HepG2 (cell line): ENCODE data around the gene TMEM269. TPM values are rescaled to one million over a fixed set of nuclear protein-coding genes. Genes with fewer than 3 reads are reported as not detected.

Experiments
- ATAC-seq: fragments of 200-7000 bp; cut with Tn5 transposase; 3 replicates; pipeline ENCODE4 v1.9.1; 2020; ENCODE audit warnings: mild to moderate bottlenecking, moderate library complexity
- BruUV-seq: library from RNA; stranded (reverse); fragments of 400-500 nt; replicated peaks from 2 replicates; lab custom pipeline; 2021; lab: Mats Ljungman, UMichigan
- CTCF ChIA-PET: fragments of 300-600 bp; formaldehyde crosslinking; extraction: SDS; loops from one replicate; lab custom pipeline; 2021; ENCODE audit warnings: low total read pairs, inconsistent platforms, low intra/inter-chr PET ratio; lab: Yijun Ruan, JAX
- POLR2A ChIA-PET: fragments of 350-600 bp; sonication (Branson Sonifier 250); formaldehyde crosslinking; loops from one replicate; lab custom pipeline; 2020; ENCODE audit warnings: antibody characterized with exemption, inconsistent platforms; lab: Yijun Ruan, JAX
- DNase-seq: peaks from one replicate; pipeline ENCODE4 v3.0.0-alpha.2; 2015; ENCODE audit warnings: low spot score
- FAIRE-seq: peaks from 3 replicates; lab custom pipeline; 2011; peaks lifted over from hg19 to GRCh38; lab: Jason Lieb, UNC
- H2AFZ ChIP-seq: one replicate; pipeline ENCODE4 v1.6.1; 2011; ENCODE audit warnings: low read length, inconsistent platforms
- H3K27ac ChIP-seq: fragments of 300-600 bp; 3 replicates; pipeline ENCODE4 v1.8.0; 2011; ENCODE audit warnings: mixed run types, mild to moderate bottlenecking, mixed read lengths, low read length, inconsistent platforms; ENCODE audit not compliant: insufficient read depth; ENCODE audit errors: extremely low read length
- H3K27me3 ChIP-seq, 2 experiments: fragments of 200-600 bp in 1 of 2; 2 replicates in 1 of 2; 3 replicates in 1 of 2; pipeline versions ENCODE4 v1.6.0 to v1.8.0; 2011; ENCODE audit warnings: low read length in 2 of 2, mild to moderate bottlenecking in 2 of 2, moderate library complexity in 2 of 2, inconsistent platforms in 1 of 2; ENCODE audit not compliant: insufficient read depth in 2 of 2, control insufficient read depth in 1 of 2
- H3K36me3 ChIP-seq, 2 experiments: fragments of 200-600 bp in 1 of 2; replicated peaks in 1 of 2; 2 replicates in 1 of 2; 3 replicates in 1 of 2; pipeline versions ENCODE4 v1.5.1 to v1.8.0; 2011; ENCODE audit warnings: low read length in 2 of 2, inconsistent platforms in 1 of 2; ENCODE audit not compliant: insufficient read depth in 2 of 2, control insufficient read depth in 1 of 2
- H3K4me1 ChIP-seq: 2 replicates; pipeline ENCODE4 v1.5.1; 2012; ENCODE audit warnings: low read length, inconsistent platforms; ENCODE audit not compliant: insufficient read depth
- H3K4me2 ChIP-seq: 2 replicates; pipeline ENCODE4 v1.6.0; 2011; ENCODE audit warnings: low read depth, low read length, inconsistent platforms
- H3K4me3 ChIP-seq, 3 experiments: fragments of 200-600 bp in 1 of 3; sonication (generic), shearing (Covaris generic) in 1 of 3; replicated peaks in 1 of 3; 2 replicates each; pipeline ENCODE4 v1.5.1; 2011 to 2016; ENCODE audit warnings: low read length in 3 of 3, inconsistent platforms in 2 of 3, low read depth in 2 of 3, mild to moderate bottlenecking in 2 of 3, control low read depth in 1 of 3, mixed read lengths in 1 of 3; ENCODE audit not compliant: insufficient read depth in 1 of 3
- H3K79me2 ChIP-seq: one replicate; pipeline ENCODE4 v1.6.1; 2011; ENCODE audit warnings: low read length, inconsistent platforms; ENCODE audit not compliant: insufficient read depth
- H3K9ac ChIP-seq: 2 replicates; pipeline ENCODE4 v1.6.0; 2011; ENCODE audit warnings: mild to moderate bottlenecking, low read depth, low read length, inconsistent platforms; ENCODE audit not compliant: insufficient read depth
- H3K9me3 ChIP-seq: 2 replicates; pipeline ENCODE4 v1.5.1; 2012; ENCODE audit warnings: mild to moderate bottlenecking, low read length
- H4K20me1 ChIP-seq: 2 replicates; pipeline ENCODE4 v1.6.0; 2011; ENCODE audit warnings: inconsistent platforms, mild to moderate bottlenecking, low read length, moderate library complexity; ENCODE audit not compliant: insufficient read depth
- ARID4A ChIP-seq: sonication (generic); formaldehyde crosslinking; IDR thresholded peaks from 2 replicates; pipeline ENCODE4 v1.5.0; 2020; ENCODE audit warnings: mild to moderate bottlenecking, missing genetic modification reagents, borderline replicate concordance
- ASH2L ChIP-seq: fragments of 300-600, 200-600 bp; sonication (generic); IDR thresholded peaks from 2 replicates; pipeline ENCODE4 v1.7.0; 2017; ENCODE audit warnings: low read depth, mild to moderate bottlenecking, moderate library complexity, mixed read lengths, low read length; ENCODE audit not compliant: insufficient read length
- HOXA7 ChIP-seq: sonication (generic); formaldehyde crosslinking; IDR thresholded peaks from 2 replicates; pipeline ENCODE4 v1.8.1; 2022; ENCODE audit warnings: mild to moderate bottlenecking, missing genetic modification reagents, moderate library complexity
- KLF13 ChIP-seq: sonication (generic); formaldehyde crosslinking; IDR thresholded peaks from 2 replicates; pipeline ENCODE4 v1.4.0; 2020; ENCODE audit warnings: mild to moderate bottlenecking, missing genetic modification reagents
- NCOA1 ChIP-seq: sonication (generic); formaldehyde crosslinking; IDR thresholded peaks from 2 replicates; pipeline ENCODE4 v1.9.0; 2021; ENCODE audit warnings: missing genetic modification reagents
- NFKB2 ChIP-seq: sonication (generic); formaldehyde crosslinking; IDR thresholded peaks from 2 replicates; pipeline ENCODE4 v1.4.0; 2020; ENCODE audit warnings: missing genetic modification reagents, borderline replicate concordance
- PHF20 ChIP-seq: sonication (generic); formaldehyde crosslinking; IDR thresholded peaks from 2 replicates; pipeline ENCODE4 v1.5.0; 2020; ENCODE audit warnings: mild to moderate bottlenecking, missing genetic modification reagents
- RAD21 ChIP-seq: fragments of 450-650 bp; formaldehyde crosslinking; IDR thresholded peaks from 2 replicates; pipeline ENCODE4 v1.5.0; 2020; ENCODE audit warnings: mild to moderate bottlenecking
- ZNF235 ChIP-seq: sonication (generic); formaldehyde crosslinking; IDR thresholded peaks from 2 replicates; pipeline ENCODE4 v1.8.1; 2023; ENCODE audit warnings: mild to moderate bottlenecking, missing genetic modification reagents, borderline replicate concordance
- ZNF354B ChIP-seq: sonication (generic); formaldehyde crosslinking; IDR thresholded peaks from 2 replicates; pipeline ENCODE4 v1.8.0; 2022; ENCODE audit warnings: mild to moderate bottlenecking, missing genetic modification reagents
- WGBS: methylation state at CpG from one replicate; pipeline ENCODE4 v1.1.6; 2017; ENCODE audit warnings: low lambda C conversion rate; 5-methylcytosine and 5-hydroxymethylcytosine counted together
- in situ Hi-C: cut with HindIII; loops from 2 replicates; pipeline ENCODE4 v1.10.0; 2017; ENCODE audit warnings: low pct_unique_long_range_greater_than_20kb; ENCODE audit not compliant: extremely low pct_ligation_motif_present
- intact Hi-C: fragments of 100-400 bp; cut with micrococcal nuclease; formaldehyde crosslinking; loops from one replicate; pipeline ENCODE4 v1.10.0; 2022; ENCODE audit not compliant: unreplicated experiment
- polyA plus RNA-seq, 8 experiments: library from polyadenylated mRNA; depleted of rRNA in 3 of 8; stranded (reverse) in 7 of 8; unstranded in 1 of 8; fragments of >200 nt; fragmentation: Illumina TruSeq in 4 of 8; extraction: Trizol in 4 of 8; gene quantifications; 2 replicates each; pipeline versions ENCODE4 v1.2.1 to v1.2.3, GENCODE V29; 2011 to 2016; ENCODE audit warnings: low read depth in 4 of 8, missing spikeins in 1 of 8, mixed read lengths in 1 of 8; ENCODE audit not compliant: insufficient read depth in 1 of 8
- total RNA-seq, 5 experiments: library from RNA; depleted of rRNA; stranded (reverse); fragments of >200 nt; fragmentation: Illumina TruSeq; extraction: Trizol; gene quantifications; 2 replicates each; pipeline ENCODE4 v1.2.3, GENCODE V29; 2016; ENCODE audit warnings: low read depth in 1 of 5
- TF ChIP-seq, protein P1 (sequence below): sonication (generic); formaldehyde crosslinking; IDR thresholded peaks from 2 replicates; pipeline ENCODE4 v1.5.1; 2020; ENCODE audit warnings: missing genetic modification reagents, mild to moderate bottlenecking, borderline replicate concordance

TMEM269 gene
- total and polyA plus RNA-seq, 2 of the 13 experiments (the other 11 are each of a cell fraction or from before 2014, with no cell fraction given), result 0.15 to 0.21 TPM

- TF ChIP-seq RAD21 (CRISPR knock-in tag) (no peak), ZNF235 (no peak)
- WGBS, result 82% methylated on average over 7 of the region's 7 CpGs
- DNase-seq, result no peak
- H3K4me3 ChIP-seq, result no peak overlapping the region
- no peaks in the 10 kb centered on the region for H3K79me2 ChIP-seq
- ChIA-PET CTCF (no interaction called here), POLR2A (interaction anchor here (1.5 kb wide), 1 partner anchor 8 kb away, joined by 6 read pairs; the partner anchor contains the start of gene ZNF691)
- H3K27me3 ChIP-seq, result no peaks in the 10 kb centered on the region
- ATAC-seq, result no peak
- H3K4me1 ChIP-seq, result no peaks in the 10 kb centered on the region
- intact Hi-C loops (no loop called here), in situ Hi-C loops (no loop called here)
- no peaks in the 10 kb centered on the region for H3K9me3 ChIP-seq
- H3K36me3 ChIP-seq, result no peaks in the 10 kb centered on the region
- H4K20me1 ChIP-seq, result no peaks in the 10 kb centered on the region
- H3K9ac ChIP-seq, result no peak overlapping the region
- H2AFZ ChIP-seq, result no peak overlapping the region
- no TSS peak for BruUV-seq
- H3K27ac ChIP-seq, result no peak overlapping the region
- FAIRE-seq, result no peak
- no peak overlapping the region for H3K4me2 ChIP-seq
These were observed 53.8 kb downstream of the TMEM269 start for GRCh38 chr1:42838482-42839190.

GRCh38 chr1:42841010-42841409 lies 56.2 kb downstream of the TMEM269 start:
- POLR2A ChIA-PET, result no interaction called here
- Histone ChIP-seq H3K27me3 (no peaks in the 10 kb centered on the region; a peak in 1 of 5 replicates), H3K4me2 (no peak overlapping the region), H3K36me3 (no peaks in the 10 kb centered on the region), H3K4me1 (no peaks in the 10 kb centered on the region), H3K4me3 (no peak overlapping the region), H4K20me1 (no peaks in the 10 kb centered on the region), H2AFZ (no peak overlapping the region), H3K9me3 (no peaks in the 10 kb centered on the region), H3K79me2 (peaks cover 2% of the 10 kb centered on the region), H3K9ac (no peak overlapping the region), H3K27ac (no peak overlapping the region)
- 89% methylated on average over 3 of the region's 3 CpGs for WGBS
- in situ Hi-C loops (no loop called here), intact Hi-C loops (no loop called here)
- ATAC-seq (no peak), DNase-seq (no peak), FAIRE-seq (no peak)
- BruUV-seq, result no TSS peak
- CTCF ChIA-PET, result no interaction called here
- TF ChIP-seq, protein P1, sequence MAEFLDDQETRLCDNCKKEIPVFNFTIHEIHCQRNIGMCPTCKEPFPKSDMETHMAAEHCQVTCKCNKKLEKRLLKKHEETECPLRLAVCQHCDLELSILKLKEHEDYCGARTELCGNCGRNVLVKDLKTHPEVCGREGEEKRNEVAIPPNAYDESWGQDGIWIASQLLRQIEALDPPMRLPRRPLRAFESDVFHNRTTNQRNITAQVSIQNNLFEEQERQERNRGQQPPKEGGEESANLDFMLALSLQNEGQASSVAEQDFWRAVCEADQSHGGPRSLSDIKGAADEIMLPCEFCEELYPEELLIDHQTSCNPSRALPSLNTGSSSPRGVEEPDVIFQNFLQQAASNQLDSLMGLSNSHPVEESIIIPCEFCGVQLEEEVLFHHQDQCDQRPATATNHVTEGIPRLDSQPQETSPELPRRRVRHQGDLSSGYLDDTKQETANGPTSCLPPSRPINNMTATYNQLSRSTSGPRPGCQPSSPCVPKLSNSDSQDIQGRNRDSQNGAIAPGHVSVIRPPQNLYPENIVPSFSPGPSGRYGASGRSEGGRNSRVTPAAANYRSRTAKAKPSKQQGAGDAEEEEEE, result no peak
- no peak for TF ChIP-seq ZNF354B
- TF ChIP-seq KLF13, result no peak
- no peak for TF ChIP-seq HOXA7 (CRISPR knock-in tag)
- TF ChIP-seq NFKB2, result no peak
- no peak for TF ChIP-seq PHF20 (CRISPR knock-in tag)
- no peak for TF ChIP-seq NCOA1 (CRISPR knock-in tag)
- TF ChIP-seq ARID4A (CRISPR knock-in tag), result no peak
- no peak for TF ChIP-seq ASH2L
